Hepatocyte (in vitro differentiated cells): ENCODE data around the gene TLK2.

Source experiments
- EZH2 ChIP-seq: fragments of 200-600 bp; sonication (generic); IDR thresholded peaks from 2 replicates; pipeline ENCODE4 v1.6.1; 2016; ENCODE audit warnings: antibody characterized with exemption, mild to moderate bottlenecking, borderline replicate concordance
- TF ChIP-seq, protein P1 (sequence below): fragments of 200-600 bp; sonication (generic); IDR thresholded peaks from 2 replicates; pipeline ENCODE4 v1.5.1; 2016; ENCODE audit warnings: antibody characterized with exemption, mild to moderate bottlenecking; ENCODE audit not compliant: poor library complexity

DNA sequence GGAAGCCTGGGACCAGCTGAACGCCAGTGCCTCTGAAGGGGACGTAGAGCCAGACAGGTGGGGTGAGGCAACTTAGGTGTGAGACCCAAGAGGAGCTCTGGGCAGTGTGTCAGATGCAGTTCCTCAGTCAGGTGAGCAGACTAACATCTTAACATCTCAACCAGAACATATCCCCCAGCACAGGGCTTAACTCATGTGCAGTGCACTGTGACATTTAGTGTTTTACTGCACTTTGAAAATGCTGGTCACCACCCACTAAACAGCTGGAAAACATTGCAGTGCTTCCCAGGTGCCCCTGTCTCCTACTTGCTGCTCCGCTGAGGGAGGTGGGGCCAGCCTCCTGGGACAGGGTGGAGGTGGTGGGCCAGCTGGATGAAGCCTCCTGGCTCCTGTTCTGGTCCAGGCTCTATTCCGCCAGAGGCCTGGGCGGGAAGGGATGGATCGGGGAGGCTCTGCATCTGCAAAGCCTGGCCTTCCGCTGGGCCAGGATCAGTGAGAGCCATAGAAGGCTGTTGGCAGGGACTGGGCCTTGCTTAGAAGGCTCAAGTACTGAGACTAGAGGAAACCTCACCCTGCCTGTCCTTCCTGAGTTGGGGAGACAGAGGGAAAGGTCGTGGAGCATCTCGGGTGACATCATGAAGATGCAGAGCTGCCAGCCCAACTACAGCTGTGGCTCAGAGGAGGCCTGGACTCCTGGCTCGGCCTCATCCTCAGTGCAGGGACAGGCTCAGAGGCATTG lies 141.0 kb downstream of the TLK2 start:
- TF ChIP-seq, protein P1, sequence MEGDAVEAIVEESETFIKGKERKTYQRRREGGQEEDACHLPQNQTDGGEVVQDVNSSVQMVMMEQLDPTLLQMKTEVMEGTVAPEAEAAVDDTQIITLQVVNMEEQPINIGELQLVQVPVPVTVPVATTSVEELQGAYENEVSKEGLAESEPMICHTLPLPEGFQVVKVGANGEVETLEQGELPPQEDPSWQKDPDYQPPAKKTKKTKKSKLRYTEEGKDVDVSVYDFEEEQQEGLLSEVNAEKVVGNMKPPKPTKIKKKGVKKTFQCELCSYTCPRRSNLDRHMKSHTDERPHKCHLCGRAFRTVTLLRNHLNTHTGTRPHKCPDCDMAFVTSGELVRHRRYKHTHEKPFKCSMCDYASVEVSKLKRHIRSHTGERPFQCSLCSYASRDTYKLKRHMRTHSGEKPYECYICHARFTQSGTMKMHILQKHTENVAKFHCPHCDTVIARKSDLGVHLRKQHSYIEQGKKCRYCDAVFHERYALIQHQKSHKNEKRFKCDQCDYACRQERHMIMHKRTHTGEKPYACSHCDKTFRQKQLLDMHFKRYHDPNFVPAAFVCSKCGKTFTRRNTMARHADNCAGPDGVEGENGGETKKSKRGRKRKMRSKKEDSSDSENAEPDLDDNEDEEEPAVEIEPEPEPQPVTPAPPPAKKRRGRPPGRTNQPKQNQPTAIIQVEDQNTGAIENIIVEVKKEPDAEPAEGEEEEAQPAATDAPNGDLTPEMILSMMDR, result no peak
- no peak for TF ChIP-seq EZH2
